GM18951 (cell line): ENCODE results near the gene DDX49.

Experiments
- POLR2A ChIP-seq: IDR thresholded peaks from 4 replicates; pipeline ENCODE4 v1.6.1; 2011; ENCODE audit warnings: mild to moderate bottlenecking; ENCODE audit not compliant: insufficient read length, insufficient read depth; ENCODE audit errors: extremely low read depth
- in situ Hi-C: fragments of 300-500 bp; cut with MboI; formaldehyde crosslinking; loops from one replicate; pipeline ENCODE4 v1.12.0; 2022; ENCODE audit warnings: low sequenced_read_pairs, mixed read lengths, inconsistent platforms; ENCODE audit not compliant: unreplicated experiment

Gene DDX49

GRCh38 chr19:18931316-18932162 is 12.0 kb downstream of the DDX49 start:
- in situ Hi-C loops, result no loop called here
- no peak for TF ChIP-seq POLR2A

GRCh38 chr19:18932216-18932841 is 12.8 kb downstream of the DDX49 start:
- no peak for TF ChIP-seq POLR2A
- in situ Hi-C loops, result no loop called here

GRCh38 chr19:18933297-18933696 is 13.8 kb downstream of the DDX49 start:
- TF ChIP-seq POLR2A, result no peak
- in situ Hi-C loops, result no loop called here

- no peak for TF ChIP-seq POLR2A
- in situ Hi-C loops, result no loop called here
Observed at GRCh38 chr19:18939163-18939562, 19.6 kb downstream of the DDX49 start.

GRCh38 chr19:18939922-18940768 is 20.6 kb downstream of the DDX49 start:
- in situ Hi-C loops, result no loop called here
- no peak for TF ChIP-seq POLR2A

- in situ Hi-C loops, result no loop called here
- TF ChIP-seq POLR2A, result no peak
Observed at GRCh38 chr19:18940769-18941627, 21.5 kb downstream of the DDX49 start, which contains the start of gene HOMER3. HOMER3 (minus strand) TSS chr19:18941217; CDS start chr19:18938982, 2,235 bp downstream.

GRCh38 chr19:18941628-18942354 is 22.3 kb downstream of the DDX49 start:
- in situ Hi-C loops, result no loop called here

GRCh38 chr19:18942692-18943091 is 23.2 kb downstream of the DDX49 start:
- in situ Hi-C loops, result no loop called here

More at GRCh38 chr19:18941628-18942354, 22.3 kb downstream of the DDX49 start:
- TF ChIP-seq POLR2A, result no peak

GRCh38 chr19:18943465-18943864 is 23.9 kb downstream of the DDX49 start:
- in situ Hi-C loops, result no loop called here

More at GRCh38 chr19:18942692-18943091, 23.2 kb downstream of the DDX49 start:
- no peak for TF ChIP-seq POLR2A

GRCh38 chr19:18945297-18945696 is 25.8 kb downstream of the DDX49 start:
- in situ Hi-C loops, result no loop called here
- no peak for TF ChIP-seq POLR2A

More at GRCh38 chr19:18943465-18943864, 23.9 kb downstream of the DDX49 start:
- TF ChIP-seq POLR2A, result no peak

- in situ Hi-C loops, result no loop called here
- TF ChIP-seq POLR2A, result no peak
Observed at GRCh38 chr19:18946335-18946734, 26.8 kb downstream of the DDX49 start.

GRCh38 chr19:18946918-18947317 is 27.4 kb downstream of the DDX49 start:
- in situ Hi-C loops, result no loop called here
- TF ChIP-seq POLR2A, result no peak
